Psoas muscle (tissue), 8 donors: ENCODE results near the gene RAB8A. TPM values are rescaled to one million over a fixed set of nuclear protein-coding genes. Genes with fewer than 3 reads are reported as not detected.

ENCODE experiments used
- ATAC-seq, 4 donors: fragments of 200-7000 bp; cut with Tn5 transposase; one replicate each; pipeline ENCODE4 v1.9.1; 2020; ENCODE audit warnings: moderate library complexity in 3 of 4, mild to moderate bottlenecking in 2 of 4
- DNase-seq, 2 donors: peaks; one replicate each; pipeline ENCODE4 v3.0.0-alpha.2; 2020
- H3K27ac ChIP-seq: fragments of 200-600 bp; one replicate; pipeline ENCODE4 v1.8.0; 2022
- H3K27me3 ChIP-seq, 3 donors: fragments of 200-600 bp in 1 of 3; one replicate each; pipeline versions ENCODE4 v1.6.1 to v1.8.0; 2013 to 2022; ENCODE audit warnings: low read length in 2 of 3, mild to moderate bottlenecking in 2 of 3, moderate library complexity in 1 of 3; ENCODE audit not compliant: insufficient read depth in 3 of 3
- H3K36me3 ChIP-seq, 2 donors: fragments of 200-600 bp in 1 of 2; one replicate each; pipeline versions ENCODE4 v1.6.1 to v1.8.0; 2013 to 2022; ENCODE audit warnings: low read depth in 1 of 2, mild to moderate bottlenecking in 1 of 2, moderate library complexity in 1 of 2; ENCODE audit not compliant: insufficient read depth in 1 of 2
- H3K4me1 ChIP-seq: fragments of 200-600 bp; one replicate; pipeline ENCODE4 v1.8.0; 2022
- H3K4me3 ChIP-seq: fragments of 200-600 bp; one replicate; pipeline ENCODE4 v1.8.0; 2022; ENCODE audit warnings: mild to moderate bottlenecking
- H3K9me3 ChIP-seq: fragments of 200-600 bp; one replicate; pipeline ENCODE4 v1.8.0; 2022
- WGBS, 3 donors: extraction: QIAGEN DNeasy Blood & Tissue Kit; methylation state at CpG; one replicate each; pipeline versions ENCODE4 v1.1.6 to v1.1.7; 2013; 5-methylcytosine and 5-hydroxymethylcytosine counted together
- intact Hi-C, 2 donors: fragments of 100-400 bp; cut with DNase I; formaldehyde crosslinking; loops; one replicate each; pipeline versions ENCODE4 v1.11.0 to v1.14.2; 2022
- long read RNA-seq, 2 donors: library from polyadenylated mRNA; unstranded; transcript quantifications; one replicate each; pipeline ENCODE4 v2.0.0, GENCODE V29; 2021
- polyA plus RNA-seq, 3 donors: library from polyadenylated mRNA; stranded (reverse); fragments of 200-250 nt; gene quantifications; one replicate each; pipeline ENCODE4 v1.2.3, GENCODE V29; 2013
- total RNA-seq, 4 donors: library from RNA; stranded (reverse); fragmentation: NEBNext Ultra II Directional in 2 of 4; extraction: Animal tissue kit (Norgen Biotek cat#: 25700) in 2 of 4; gene quantifications; one replicate each; pipeline versions ENCODE4 v1.2.1 to v1.2.4, GENCODE V29; 2021 to 2023
- TF ChIP-seq, protein P1 (sequence below): fragments of 200-600 bp; IDR thresholded peaks from one replicate; pipeline ENCODE4 v1.8.0; 2022; ENCODE audit warnings: antibody characterized with exemption
- donor health status: healthy with polysubstance abuse.
- donor health status: DM: no; HTN: no; CAD: no; lungs with moderate emphysema.
- donor health status: Bipolar disorder and iron deficiency.
- donor health status: healthy.
- donor health status: DM: yes; HTN: yes; CAD: no.
- donor health status: DM: no; HTN: no; CAD: no.
- donor health status: DM: no; HTN: no; CAD: no.
- donor health status: DM: yes; HTN: yes; CAD: no.

RAB8A gene
- 10 to 100 TPM in 1 of 4 donors, 1 to 10 TPM in 3; 8.0 to 12.4 (median 8.9) TPM for total RNA-seq
- polyA plus RNA-seq, result 10 to 100 TPM in 1 of 3 donors, 1 to 10 TPM in 2; 7.1 to 13.0 (median 7.4) TPM
- long read RNA-seq, donor 1, partial matches to known transcripts, result 0 of 4 reads
- long read RNA-seq, donor 1, other reads (novel, unspliced or antisense), result 1 of 4 reads
- long read RNA-seq, donor 2, transcript RAB8A-201 (8 exons, 2,827 nt), result major isoform, 13 of 15 reads
- long read RNA-seq, donor 2, partial matches to known transcripts, result 0 of 15 reads
- long read RNA-seq, donor 2, other reads (novel, unspliced or antisense), result 2 of 15 reads

DNA sequence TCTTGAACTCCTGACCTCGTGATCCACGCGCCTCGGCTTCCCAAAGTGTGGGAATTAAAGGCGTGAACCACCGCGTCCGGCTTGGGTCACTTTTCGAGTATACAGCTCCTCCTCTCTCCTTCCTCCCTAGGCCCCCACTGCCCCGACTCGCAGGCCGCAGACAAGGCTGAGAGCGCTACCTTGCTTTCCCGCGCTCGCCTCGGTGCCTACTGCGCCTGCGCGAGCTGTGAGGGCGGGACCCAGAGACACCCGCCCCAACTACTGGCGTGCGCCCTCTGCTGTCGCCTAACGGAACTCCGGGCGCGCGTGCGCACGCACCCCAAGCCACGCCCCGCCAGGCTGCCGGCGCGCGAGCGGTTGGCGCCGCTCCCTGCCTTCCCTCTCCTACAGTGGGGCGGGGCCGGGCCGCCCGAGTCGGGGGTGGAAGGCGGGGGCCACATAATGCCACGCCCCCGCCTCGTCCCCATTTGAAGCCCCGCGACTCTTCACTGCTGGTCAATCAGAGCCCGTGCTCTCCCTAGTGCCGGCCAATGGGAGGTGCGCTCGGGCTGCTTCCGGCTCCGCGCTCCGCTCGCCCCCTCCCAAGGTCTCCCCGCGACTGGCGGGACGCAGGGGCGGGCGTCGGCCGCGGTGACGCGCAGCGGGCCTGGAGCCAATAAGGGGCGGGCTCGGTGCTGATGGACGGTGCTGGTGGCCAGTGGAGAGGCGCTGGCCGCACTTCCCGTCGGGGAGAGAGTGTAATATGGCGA lies at the start of gene RAB8A:
RAB8A (plus strand) TSS at position 730 of the 749 bp plus-strand sequence; CDS start at position 743, 13 bp downstream.
- H3K27ac ChIP-seq, result peak within 1 kb of the TSS; percentile 83
- peaks cover 10% of the 10 kb centered on the region for H3K4me1 ChIP-seq
- WGBS, 3 donors, result 0 to 1% (median 1%) methylated on average over 56 to 81 of the region's 81 CpGs
- H3K27me3 ChIP-seq, result no peaks in the 10 kb centered on the region
- no peaks in the 10 kb centered on the region for H3K9me3 ChIP-seq
- peak within 1 kb of the TSS; percentile 66 for H3K4me3 ChIP-seq
- TF ChIP-seq, protein P1, sequence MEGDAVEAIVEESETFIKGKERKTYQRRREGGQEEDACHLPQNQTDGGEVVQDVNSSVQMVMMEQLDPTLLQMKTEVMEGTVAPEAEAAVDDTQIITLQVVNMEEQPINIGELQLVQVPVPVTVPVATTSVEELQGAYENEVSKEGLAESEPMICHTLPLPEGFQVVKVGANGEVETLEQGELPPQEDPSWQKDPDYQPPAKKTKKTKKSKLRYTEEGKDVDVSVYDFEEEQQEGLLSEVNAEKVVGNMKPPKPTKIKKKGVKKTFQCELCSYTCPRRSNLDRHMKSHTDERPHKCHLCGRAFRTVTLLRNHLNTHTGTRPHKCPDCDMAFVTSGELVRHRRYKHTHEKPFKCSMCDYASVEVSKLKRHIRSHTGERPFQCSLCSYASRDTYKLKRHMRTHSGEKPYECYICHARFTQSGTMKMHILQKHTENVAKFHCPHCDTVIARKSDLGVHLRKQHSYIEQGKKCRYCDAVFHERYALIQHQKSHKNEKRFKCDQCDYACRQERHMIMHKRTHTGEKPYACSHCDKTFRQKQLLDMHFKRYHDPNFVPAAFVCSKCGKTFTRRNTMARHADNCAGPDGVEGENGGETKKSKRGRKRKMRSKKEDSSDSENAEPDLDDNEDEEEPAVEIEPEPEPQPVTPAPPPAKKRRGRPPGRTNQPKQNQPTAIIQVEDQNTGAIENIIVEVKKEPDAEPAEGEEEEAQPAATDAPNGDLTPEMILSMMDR, result peak; percentile 96
- intact Hi-C loops, result loop anchor here in 1 of 2 donors (2.0 to 5.0 kb wide), 3 partner anchors 69 to 85 kb away; partner anchors contain the start of gene AP1M1
- H3K36me3 ChIP-seq, result no peaks in the 10 kb centered on the region
- ATAC-seq (peak; percentile 97 to 98 (median 97)), DNase-seq (peak; percentile 99 to 100)

DNA sequence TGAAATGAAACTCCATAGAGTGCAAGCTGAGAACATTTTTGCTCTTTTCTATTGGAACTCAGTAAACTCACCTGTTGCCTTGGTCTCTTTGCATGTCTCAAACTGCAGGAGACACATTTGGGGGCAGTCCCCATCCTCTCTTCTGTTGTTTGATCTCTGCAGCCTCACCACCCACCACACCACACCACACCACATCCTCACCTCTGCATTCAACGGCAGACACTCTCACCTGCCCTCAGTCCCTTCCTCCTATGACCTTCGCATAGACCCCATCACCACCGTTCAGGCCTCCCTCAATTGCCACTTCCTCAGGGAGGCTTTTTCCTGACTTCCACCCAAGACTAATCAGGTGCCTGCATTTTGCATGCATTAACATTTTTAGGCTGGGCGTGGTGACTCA lies 49.7 kb upstream of the RAB8A start:
- TF ChIP-seq, protein P1, result no peak
- intact Hi-C loops, result no loop called here
- no peak overlapping the region for H3K4me3 ChIP-seq
- 56 to 79% (median 73%) methylated on average over 4 of the region's 4 CpGs for whole genome bisulfite sequencing, 3 donors
- no peaks in the 10 kb centered on the region for H3K36me3 ChIP-seq
- no peak overlapping the region for H3K27ac ChIP-seq
- ATAC-seq (no peak), DNase-seq (no peak)
- H3K4me1 ChIP-seq, result no peaks in the 10 kb centered on the region
- peaks cover 0 to 6% (median 2%) of the 10 kb centered on the region in 3 donors for H3K27me3 ChIP-seq
- H3K9me3 ChIP-seq, result peaks cover 12% of the 10 kb centered on the region

DNA sequence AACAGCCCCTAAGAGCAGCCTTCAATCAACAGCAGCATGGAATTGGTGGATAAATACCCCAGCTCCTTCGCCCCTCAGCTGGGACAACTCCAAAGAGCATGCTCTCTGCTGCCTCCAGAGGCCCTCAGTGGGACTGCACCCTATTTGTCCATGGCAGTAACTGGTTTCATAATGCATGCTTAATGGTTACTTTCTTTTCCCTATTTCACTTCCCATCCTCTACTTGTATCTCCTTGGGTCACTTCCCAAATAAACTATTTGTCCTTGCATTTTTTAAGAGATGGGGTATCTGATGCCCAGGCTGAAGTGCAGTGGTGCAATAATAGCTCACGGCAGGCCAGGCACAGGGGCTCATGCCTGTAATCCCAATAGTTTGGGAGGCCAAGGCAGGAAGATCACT lies 48.9 kb upstream of the RAB8A start:
- Histone ChIP-seq H3K4me3 (no peak overlapping the region), H3K4me1 (no peaks in the 10 kb centered on the region), H3K9me3 (peaks cover 9% of the 10 kb centered on the region), H3K36me3 (no peaks in the 10 kb centered on the region), H3K27ac (no peak overlapping the region), H3K27me3 (peaks cover 0 to 6% (median 2%) of the 10 kb centered on the region in 3 donors)
- intact Hi-C loops, result no loop called here
- WGBS, 3 donors, result 69 to 83% (median 81%) methylated on average over 2 of the region's 2 CpGs
- ATAC-seq (peak in 1 of 4 donors; percentile 49), DNase-seq (peak in 1 of 2 donors; percentile 39)
- TF ChIP-seq, protein P1, result peak; percentile 65

DNA sequence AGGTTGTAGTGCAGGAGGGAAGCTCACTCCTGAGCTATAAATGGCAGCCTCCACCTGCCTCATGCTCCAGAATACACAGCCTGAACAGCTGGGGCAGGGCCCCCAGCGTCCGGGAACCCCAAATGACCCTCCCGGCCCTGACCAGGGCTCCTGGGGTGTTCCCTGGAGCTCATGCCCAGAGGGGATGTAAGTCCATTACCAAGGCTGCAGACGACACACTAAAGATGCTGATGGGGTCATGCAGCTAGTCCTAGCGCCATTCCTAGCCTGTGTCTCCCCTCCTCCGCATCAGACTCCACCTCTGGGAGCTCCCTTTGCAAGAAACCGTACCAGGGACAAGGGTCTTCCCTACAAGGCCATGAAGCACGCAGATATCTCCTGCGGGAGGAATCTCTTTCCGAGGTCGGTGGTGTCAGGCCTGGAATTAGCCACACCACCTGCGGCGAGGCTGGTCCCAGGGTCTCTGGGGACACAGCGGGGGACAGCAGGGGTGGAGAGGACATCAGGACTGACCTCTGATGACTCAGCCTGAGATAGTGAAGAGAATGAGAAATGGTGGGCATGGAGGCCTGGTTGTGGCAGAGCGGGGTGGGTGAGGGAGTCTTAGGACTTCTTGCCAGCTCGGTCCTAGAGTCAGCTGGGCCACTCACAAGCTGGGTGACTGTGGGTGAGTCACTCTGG lies 47.3 kb upstream of the RAB8A start:
- WGBS, 3 donors, result 70 to 74% (median 73%) methylated on average over 16 of the region's 16 CpGs
- no peak overlapping the region for H3K27ac ChIP-seq
- TF ChIP-seq, protein P1, result no peak
- H3K36me3 ChIP-seq, result no peaks in the 10 kb centered on the region
- H3K4me3 ChIP-seq, result no peak overlapping the region
- ATAC-seq (no peak), DNase-seq (no peak)
- no peaks in the 10 kb centered on the region for H3K4me1 ChIP-seq
- H3K27me3 ChIP-seq, result peaks cover 0 to 9% (median 4%) of the 10 kb centered on the region in 3 donors
- H3K9me3 ChIP-seq, result peaks cover 9% of the 10 kb centered on the region
- intact Hi-C loops, result no loop called here
